ENCODE data around the gene OTUB2.

Gene OTUB2

DNA sequence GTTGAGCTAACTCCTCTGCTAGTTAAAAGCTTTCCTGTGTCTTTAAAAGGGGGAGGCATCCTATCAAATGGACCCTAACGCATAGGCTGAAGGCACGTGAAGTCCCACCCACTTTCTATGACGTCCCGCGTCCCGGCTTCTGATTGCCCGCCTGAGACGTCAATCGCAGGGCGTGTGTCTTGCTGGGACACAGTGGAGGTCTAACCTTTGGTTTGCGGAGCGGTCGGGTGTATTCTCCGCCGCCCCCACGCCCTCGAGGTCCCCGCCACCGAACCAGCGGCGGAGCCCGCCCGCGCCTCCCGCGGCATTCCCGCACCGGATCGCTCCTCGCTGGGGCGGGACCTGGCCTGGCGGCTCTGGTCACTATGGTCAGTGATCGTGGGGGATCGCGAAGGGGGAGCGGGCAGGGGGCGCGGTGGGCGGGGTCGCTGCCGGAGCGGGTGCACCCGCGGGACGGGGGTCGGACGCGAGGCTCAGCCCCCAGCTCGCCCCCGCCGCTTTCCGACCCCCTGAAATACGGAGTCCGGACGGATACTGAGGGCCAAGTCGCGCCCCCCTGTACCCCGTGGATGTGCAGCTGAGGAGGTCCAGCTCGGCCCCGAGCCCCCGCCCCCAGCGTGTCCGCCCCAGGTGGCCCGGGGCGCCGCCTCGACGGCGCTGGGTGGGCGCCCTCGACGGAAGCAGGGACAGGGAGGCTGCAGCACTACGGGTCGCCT is at the start of gene OTUB2:
Gene OTUB2, plus strand, starts transcription at position 168 of the 716 bp plus-strand sequence. Its CDS starts 198 bp downstream, at position 366.
- no peak within 1 kb of the TSS for H3K27ac ChIP-seq
- ChIA-PET POLR2A (ENCODE audit: low non-redundant PET) (no interaction called here), CTCF (interaction anchor here (0.6 to 1.8 kb wide), 4 partner anchors 10 to 913 kb away, joined by 3 to 7 read pairs (median 4); partner anchors contain the start of gene IFI27)
- peak; percentile 100 for DNase-seq (ENCODE audit: low spot score)
- TF ChIP-seq, protein P1, sequence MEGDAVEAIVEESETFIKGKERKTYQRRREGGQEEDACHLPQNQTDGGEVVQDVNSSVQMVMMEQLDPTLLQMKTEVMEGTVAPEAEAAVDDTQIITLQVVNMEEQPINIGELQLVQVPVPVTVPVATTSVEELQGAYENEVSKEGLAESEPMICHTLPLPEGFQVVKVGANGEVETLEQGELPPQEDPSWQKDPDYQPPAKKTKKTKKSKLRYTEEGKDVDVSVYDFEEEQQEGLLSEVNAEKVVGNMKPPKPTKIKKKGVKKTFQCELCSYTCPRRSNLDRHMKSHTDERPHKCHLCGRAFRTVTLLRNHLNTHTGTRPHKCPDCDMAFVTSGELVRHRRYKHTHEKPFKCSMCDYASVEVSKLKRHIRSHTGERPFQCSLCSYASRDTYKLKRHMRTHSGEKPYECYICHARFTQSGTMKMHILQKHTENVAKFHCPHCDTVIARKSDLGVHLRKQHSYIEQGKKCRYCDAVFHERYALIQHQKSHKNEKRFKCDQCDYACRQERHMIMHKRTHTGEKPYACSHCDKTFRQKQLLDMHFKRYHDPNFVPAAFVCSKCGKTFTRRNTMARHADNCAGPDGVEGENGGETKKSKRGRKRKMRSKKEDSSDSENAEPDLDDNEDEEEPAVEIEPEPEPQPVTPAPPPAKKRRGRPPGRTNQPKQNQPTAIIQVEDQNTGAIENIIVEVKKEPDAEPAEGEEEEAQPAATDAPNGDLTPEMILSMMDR (conservative IDR thresholded peaks at IDR 0.05; ENCODE audit: low read depth) = no peak

DNA sequence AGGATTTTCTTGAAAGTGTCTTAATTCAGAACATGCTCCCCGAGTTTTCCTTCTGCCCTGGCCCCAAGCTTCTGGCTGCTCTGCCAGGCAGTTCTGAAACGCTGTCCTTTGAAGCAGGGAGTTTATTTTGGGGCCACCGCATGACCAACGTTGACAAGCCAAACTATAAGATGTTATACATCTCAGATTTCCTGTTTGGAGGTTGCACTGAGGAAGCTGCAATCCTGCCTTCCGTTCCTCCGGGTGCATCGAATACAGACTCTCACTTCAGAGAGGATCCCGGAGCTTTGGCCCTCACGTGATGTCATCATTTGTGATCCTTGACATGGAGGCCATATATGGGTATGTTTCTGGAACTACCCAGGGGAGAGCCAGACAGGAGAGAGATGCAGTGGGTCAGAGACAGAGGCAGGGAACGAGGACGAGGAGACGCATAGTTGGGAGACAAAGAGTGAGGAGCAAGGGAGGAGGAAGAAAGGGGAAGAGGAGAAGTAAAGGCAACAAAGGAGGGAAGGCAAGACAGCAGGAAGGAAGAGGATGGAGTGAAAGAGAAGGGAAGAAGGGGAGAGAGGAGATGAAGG is 49.6 kb upstream of the OTUB2 start, which contains the start of gene ASB2:
Gene ASB2, minus strand, starts transcription at position 94 of the 581 bp plus-strand sequence. CDS start 12,031 bp downstream, outside the sequence.
- CTCF ChIA-PET = no interaction called here

DNA sequence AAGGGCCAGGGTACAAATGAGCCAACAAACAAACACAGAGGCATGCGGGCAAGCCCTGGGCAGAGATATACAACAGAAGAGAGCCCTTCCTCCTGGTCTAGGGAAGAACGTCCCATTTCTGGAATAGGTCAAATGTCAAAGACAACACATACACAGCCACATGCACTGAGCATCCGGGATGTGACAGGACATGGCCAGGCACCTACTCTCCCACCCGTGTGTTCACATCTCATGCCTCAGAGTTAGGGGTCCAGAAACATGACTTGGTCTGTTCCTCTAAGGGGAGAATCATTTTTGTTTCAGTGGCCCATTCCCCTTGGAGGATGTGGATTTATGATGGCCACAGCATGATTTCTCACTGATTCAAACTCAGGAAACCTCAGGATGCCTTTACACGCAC is 49.0 kb upstream of the OTUB2 start:
- TF ChIP-seq, protein P1 (conservative IDR thresholded peaks at IDR 0.05; ENCODE audit: low read depth) = no peak
- DNase-seq (ENCODE audit: low spot score) = no peak
- H3K27ac ChIP-seq = no peak overlapping the region
- ChIA-PET CTCF (no interaction called here), POLR2A (ENCODE audit: low non-redundant PET) (no interaction called here)

More for the DNA sequence above, 49.6 kb upstream of the OTUB2 start, which contains the start of gene ASB2:
- POLR2A ChIA-PET (ENCODE audit: low non-redundant PET) = no interaction called here
- no peak for DNase-seq (ENCODE audit: low spot score)
- TF ChIP-seq, protein P1 (conservative IDR thresholded peaks at IDR 0.05; ENCODE audit: low read depth) = no peak
- no peak within 1 kb of the TSS for H3K27ac ChIP-seq

DNA sequence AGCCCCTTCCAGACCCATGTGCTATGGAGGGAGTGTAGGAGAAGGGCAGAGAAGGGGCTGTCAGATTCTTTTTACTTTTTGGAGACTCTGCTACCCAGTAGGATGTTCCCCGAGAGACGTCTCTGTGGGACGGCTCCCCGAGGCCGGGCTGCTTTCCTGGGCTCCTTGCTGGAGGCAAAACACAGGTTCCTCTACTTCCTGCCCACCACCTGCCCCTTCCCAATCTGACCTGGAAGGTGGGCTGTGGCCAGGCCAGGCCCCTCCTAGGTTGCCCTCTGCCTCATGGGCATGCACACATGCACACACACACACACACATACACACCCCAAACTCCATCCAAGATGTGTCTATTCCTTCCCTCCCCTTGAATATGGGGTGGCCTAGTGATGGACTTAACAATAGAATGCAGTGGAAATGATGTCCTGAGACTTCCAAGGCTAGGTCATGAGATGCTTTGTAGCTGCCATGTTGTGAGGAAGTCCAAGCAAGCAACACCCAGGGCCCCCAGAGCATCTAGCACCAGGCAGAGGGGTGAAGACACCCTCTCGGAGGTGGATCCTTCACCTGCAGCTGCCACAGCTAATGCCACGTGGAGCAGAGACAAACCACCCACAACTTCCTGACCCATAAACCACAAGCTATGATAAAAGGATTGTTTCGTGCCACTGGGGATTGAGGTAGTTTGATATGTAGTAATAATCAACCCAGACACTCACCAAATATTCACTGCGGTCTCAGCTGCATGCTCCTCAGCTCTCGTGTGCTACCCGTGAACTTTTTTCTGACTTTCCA is 48.2 kb upstream of the OTUB2 start:
- DNase-seq (ENCODE audit: low spot score) = no peak
- TF ChIP-seq, protein P1 (conservative IDR thresholded peaks at IDR 0.05; ENCODE audit: low read depth) = no peak
- CTCF ChIA-PET = no interaction called here
- POLR2A ChIA-PET (ENCODE audit: low non-redundant PET) = no interaction called here
- no peak overlapping the region for H3K27ac ChIP-seq

DNA sequence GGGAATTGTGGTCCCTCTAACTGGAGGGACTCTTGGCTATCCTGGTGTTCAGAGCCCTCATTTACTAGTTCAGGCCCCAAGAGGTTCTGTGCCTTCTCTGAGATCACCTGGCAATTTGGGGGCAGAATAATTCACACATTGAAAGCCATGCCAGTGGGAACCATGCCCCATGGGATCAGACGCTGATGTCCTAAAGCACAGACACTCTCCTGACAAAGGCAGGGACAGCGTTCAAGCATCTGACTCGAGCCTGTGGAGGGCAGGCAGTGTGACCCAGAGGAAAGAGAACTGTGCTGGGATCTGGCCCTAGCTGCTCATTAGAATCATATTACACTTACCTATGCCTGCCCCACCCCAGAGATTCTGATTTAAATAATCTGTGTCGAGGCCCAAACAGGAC is 47.4 kb upstream of the OTUB2 start:
- CTCF ChIA-PET = no interaction called here
- TF ChIP-seq, protein P1 (conservative IDR thresholded peaks at IDR 0.05; ENCODE audit: low read depth) = no peak
- DNase-seq (ENCODE audit: low spot score) = no peak
- no peak overlapping the region for H3K27ac ChIP-seq
- POLR2A ChIA-PET (ENCODE audit: low non-redundant PET) = no interaction called here

DNA sequence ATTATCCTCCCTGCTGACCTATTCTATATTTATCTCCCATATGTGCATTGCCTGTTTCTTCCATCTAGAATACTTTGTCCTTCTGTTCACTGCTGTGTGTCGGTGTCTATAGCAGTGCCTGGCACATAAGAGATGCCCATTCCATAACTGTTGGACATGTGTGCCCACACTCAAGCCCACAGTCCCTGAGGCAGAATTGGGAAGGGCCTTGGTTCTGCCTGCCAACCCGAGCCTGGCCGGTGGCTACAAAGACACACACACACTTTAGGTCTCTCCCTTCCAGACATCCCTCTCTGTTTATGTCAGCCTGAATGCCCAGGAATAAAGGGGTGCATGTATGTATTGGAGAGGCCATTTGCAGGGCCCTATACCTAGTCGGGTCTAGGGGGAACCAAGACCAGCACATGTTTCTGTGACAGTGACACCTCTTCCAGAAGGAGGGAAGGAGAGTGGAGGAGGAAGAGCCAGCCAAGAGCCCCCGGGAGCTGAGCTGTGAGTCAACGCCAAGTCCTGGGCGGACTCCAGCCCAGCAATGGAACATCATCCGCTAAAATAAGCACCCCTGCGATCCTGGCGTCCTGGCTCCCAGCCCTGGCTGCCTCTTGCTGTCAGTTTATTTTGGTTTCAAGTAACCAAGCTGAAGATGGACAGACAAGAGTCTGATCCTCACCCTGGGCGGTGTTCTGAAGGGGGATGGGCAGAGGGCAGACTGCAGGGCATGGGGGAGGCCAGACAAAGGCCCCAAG is 45.5 kb upstream of the OTUB2 start:
- no peak for DNase-seq (ENCODE audit: low spot score)
- CTCF ChIA-PET = interaction anchor here (0.5 to 1.2 kb wide), 2 partner anchors 45 to 220 kb away, joined by 3 to 9 read pairs; no protein-coding TSS in a partner anchor
- POLR2A ChIA-PET (ENCODE audit: low non-redundant PET) = no interaction called here
- H3K27ac ChIP-seq = no peak overlapping the region
- TF ChIP-seq, protein P1 (conservative IDR thresholded peaks at IDR 0.05; ENCODE audit: low read depth) = no peak

All from RWPE1 (cell line).